Measurements from ENCODE around the gene TUBB.
"Not testable (repeated sequence)": the region's sequence is repeated elsewhere in the genome, so short reads cannot be mapped to it uniquely, and the experiment has no call there.

TUBB gene

GRCh38 chr6:30719356-30719755 lies 796 bp upstream of the TUBB start:
- no peak for FAIRE-seq

- no peak for FAIRE-seq
Measured at GRCh38 chr6:30720738-30721197, 616 bp downstream of the TUBB start.

DNA sequence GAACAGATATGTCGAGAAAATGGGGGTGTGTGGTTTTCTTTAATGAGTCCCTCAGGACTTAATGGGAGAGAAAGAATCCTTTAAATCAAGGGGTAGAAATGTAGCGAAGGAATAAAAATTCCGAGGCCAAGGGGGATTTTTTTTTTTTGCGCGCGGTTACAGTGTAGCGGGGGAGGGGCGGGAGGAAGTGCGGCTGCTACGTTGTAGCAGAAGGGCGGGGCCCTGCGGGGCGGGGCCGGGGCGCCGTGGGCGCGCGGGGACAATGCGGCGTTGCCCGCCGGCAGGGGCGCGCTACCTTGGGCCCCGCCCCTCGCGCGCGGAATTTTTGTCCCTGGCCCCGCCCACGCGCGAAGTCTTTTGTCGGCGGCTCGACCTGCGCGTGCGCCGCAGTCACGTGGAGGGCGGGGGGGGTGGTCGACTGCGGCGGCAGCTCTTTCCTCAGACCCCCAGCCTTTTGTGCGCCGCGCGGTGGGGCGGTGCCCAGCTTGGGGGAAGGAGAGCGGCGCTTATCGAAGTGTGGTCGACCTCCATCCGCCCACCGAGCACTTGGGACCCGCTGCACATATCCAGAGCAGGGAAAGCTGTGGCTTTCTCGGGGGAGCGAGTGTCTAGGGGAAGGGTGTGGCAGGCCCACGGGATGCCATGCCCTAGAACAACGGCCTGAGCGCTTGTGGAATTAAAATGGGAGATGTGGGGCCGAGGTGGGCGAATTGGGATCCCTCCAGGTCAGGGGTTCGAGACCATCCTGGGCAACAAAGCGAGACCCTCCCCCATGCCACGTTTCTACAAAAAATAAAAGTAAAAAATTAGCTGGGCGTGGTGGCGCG lies 1.3 kb downstream of the TUBB start:
- FAIRE-seq, result no peak

DNA sequence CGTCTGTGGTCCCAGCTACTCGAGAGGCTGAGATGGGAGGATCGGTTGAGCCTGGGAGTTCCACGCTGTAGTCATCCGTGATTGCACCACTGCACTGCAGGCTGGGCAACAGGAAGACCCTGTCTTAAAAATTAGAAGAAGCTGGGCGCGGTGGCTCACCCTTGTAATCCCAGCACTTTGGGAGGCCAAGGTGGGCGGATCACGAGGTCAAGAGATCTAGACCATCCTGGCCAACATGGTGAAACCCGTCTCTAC lies 1.8 kb downstream of the TUBB start:
- FAIRE-seq, result not testable (repeated sequence)

- no peak for FAIRE-seq
Measured at GRCh38 chr6:30722280-30723112, 2.3 kb downstream of the TUBB start.

DNA sequence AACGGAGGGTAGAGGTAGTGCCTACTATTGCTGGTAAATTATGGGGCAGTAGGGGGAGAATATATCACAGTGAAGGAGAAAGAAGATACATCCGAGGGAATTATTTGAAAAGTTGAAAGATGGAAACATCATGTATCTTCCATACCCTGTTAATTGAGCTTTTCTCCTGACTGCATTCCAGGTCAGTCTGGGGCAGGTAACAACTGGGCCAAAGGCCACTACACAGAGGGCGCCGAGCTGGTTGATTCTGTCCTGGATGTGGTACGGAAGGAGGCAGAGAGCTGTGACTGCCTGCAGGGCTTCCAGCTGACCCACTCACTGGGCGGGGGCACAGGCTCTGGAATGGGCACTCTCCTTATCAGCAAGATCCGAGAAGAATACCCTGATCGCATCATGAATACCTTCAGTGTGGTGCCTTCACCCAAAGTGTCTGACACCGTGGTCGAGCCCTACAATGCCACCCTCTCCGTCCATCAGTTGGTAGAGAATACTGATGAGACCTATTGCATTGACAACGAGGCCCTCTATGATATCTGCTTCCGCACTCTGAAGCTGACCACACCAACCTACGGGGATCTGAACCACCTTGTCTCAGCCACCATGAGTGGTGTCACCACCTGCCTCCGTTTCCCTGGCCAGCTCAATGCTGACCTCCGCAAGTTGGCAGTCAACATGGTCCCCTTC lies 3.1 kb downstream of the TUBB start:
- not testable (repeated sequence) for FAIRE-seq

DNA sequence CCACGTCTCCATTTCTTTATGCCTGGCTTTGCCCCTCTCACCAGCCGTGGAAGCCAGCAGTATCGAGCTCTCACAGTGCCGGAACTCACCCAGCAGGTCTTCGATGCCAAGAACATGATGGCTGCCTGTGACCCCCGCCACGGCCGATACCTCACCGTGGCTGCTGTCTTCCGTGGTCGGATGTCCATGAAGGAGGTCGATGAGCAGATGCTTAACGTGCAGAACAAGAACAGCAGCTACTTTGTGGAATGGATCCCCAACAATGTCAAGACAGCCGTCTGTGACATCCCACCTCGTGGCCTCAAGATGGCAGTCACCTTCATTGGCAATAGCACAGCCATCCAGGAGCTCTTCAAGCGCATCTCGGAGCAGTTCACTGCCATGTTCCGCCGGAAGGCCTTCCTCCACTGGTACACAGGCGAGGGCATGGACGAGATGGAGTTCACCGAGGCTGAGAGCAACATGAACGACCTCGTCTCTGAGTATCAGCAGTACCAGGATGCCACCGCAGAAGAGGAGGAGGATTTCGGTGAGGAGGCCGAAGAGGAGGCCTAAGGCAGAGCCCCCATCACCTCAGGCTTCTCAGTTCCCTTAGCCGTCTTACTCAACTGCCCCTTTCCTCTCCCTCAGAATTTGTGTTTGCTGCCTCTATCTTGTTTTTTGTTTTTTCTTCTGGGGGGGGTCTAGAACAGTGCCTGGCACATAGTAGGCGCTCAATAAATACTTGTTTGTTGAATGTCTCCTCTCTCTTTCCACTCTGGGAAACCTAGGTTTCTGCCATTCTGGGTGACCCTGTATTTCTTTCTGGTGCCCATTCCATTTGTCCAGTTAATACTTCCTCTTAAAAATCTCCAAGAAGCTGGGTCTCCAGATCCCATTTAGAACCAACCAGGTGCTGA lies 3.9 kb downstream of the TUBB start:
- FAIRE-seq, result not testable (repeated sequence)

- peak; percentile 27 for FAIRE-seq
Measured at GRCh38 chr6:30724906-30725667, 4.9 kb downstream of the TUBB start.

- FAIRE-seq, result peak; percentile 96
Measured at GRCh38 chr6:30725713-30726505, 5.8 kb downstream of the TUBB start.

DNA sequence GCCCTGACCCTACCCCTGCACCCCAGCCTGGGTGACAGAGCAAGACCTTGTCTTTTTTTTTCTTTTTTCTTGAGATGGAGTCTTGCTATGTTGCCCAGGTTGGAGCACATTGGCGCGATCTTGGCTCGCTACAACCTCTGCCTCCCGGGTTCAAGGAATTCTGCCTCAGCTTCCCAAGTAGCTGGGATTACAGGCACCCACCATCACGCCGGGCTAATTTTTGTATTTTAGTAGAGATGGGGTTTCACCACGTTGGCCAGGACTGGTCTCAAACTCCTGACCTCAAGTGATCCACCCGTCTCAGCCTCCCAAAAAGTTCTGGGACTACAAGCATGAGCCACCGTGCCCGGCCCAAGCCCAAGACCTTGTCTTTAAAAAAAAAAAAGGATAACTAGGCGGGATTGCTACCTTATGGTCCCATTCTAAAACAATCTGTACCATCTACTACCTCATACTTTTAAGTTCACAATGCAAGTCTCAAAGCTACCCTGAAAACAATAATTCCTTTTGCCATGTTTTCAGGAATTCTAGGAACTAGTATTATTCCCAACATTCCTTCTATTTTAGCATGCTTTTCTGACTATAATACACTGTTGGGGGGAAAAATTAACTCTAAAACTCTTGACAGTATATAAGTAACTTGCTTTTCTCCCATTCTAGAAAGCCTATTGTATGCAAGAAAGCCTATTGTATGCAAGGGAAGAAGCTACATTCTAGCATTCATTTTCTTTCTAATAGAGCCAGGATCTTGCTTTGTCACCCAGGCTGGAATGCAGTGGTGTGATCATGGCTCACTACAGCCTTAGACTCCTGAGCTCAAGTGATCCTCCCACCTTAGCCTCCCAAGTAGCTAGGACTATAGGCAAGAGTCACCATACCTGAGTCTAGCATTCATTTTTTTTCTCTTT lies 6.6 kb downstream of the TUBB start:
- peak; percentile 85 for FAIRE-seq

DNA sequence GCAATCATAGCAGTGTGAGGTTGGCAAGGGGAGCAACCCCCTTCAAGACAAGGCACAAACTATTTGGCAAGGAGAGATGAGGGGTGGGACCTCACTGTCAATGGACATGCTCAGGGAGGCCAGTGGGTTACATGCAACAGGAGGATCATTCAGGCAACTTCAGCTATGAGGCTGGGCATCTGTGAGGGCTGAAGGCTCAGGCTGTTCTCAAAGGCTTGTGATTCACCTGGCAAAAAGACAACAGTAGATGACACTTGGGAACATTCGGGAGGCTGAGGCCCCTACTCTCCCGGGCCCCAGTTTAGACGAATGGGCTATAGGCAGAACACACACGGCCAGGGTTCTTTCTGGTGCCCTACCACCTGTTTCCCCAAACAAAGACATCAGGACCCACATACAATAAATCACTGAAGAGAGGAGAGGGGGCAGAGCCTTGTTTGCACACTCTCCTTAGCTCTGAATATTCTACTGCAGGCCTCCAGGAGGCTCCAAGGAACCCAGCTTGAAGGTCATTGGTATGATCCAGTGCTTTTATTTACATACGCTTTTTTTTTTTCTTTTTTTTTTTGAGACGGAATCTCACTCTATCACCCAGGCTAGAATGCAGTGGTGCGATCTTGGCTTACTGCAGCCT lies 7.9 kb downstream of the TUBB start:
- FAIRE-seq, result peak; percentile 96

- FAIRE-seq, result no peak
Measured at GRCh38 chr6:30730601-30731435, 10.7 kb downstream of the TUBB start.

DNA sequence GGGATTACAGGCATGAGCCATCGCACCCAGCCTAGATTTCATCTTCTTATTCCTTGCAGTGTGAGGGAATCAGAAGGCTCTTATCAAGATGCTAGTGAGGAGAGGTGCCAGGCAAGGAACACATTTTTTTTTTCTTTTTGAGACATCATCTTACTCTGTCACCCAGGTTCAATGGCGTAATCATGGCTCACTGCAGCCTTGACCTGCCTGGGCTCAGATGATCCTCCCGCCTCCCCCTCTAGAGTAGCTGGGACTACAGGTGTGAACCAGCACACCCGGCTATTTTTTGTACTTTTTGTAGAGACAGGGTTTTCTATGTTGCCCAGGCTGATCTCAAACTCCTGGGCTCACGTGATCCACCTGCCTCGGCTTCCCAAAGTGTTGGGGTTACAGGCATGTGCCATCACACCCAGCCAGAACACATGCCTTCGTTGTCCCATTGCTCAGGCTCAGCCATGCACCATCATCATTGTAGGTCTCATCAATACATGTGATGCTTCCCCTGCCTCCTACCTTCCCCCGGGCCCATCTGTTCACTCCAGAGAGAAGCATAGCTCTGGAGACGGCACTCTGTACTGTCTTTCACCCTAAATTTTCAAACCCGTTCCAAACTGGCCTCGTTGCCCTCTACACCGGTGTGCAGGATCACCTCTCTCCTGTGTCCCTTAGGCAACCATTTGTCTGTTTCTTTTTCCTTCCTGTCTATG lies 12.2 kb downstream of the TUBB start:
- no peak for FAIRE-seq

DNA sequence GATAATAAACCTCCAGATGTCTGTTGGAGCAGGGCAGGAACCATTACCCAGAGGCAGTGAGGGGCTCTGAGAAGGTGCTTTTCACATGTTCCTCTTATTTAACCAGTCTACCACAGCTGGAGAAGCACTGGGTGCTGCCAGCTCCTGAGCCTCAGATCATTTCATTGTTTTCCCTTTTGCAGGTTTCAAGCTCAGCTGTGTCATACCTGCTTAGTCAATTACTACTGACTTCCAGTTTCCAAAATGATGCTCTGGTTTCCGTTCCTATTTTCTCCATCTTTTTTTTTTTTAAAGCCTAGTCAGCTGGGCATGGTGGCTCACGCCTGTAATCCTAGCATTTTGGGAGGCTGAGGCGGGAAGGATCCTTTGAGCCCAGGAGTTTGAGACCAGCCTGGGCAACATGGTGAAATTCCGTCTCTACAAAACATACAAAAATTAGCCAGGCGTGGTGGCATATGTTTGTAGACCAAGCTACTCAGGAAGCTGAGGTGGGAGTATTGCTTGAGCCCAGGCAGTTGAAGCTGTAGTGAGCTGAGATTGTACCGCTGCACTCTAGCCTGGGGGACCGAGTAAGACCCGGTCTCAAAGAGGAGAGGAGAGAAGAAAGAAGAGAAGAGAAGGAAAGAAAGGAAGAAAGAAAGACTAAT lies 15.6 kb downstream of the TUBB start:
- no peak for FAIRE-seq

DNA sequence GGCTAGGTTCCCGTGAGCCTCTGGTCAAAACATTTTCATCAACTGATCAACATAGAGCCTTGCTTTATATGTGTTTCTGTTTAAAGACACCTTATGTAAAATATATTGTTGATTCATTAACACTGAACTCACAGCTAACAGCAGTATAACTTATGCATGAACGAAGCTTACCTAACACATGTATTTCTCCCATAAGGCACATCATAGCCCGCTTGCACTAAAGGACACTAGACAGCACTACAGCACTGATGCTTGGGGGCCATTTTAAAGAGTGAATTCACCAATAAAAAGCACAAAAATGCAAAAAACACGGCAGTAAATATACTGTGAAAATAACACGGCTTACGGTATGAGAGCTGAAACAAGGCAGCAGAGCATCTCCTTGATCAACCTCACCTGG lies 18.4 kb downstream of the TUBB start:
- FAIRE-seq, result no peak

GRCh38 chr6:30740540-30740870 lies 20.4 kb downstream of the TUBB start:
- no peak for FAIRE-seq

GRCh38 chr6:30741063-30741779 lies 21.1 kb downstream of the TUBB start:
- FAIRE-seq, result no peak
